ENCODE measurements around the gene SLC18A2. TPM values are rescaled to one million over a fixed set of nuclear protein-coding genes. Genes with fewer than 3 reads are reported as not detected.
"Not testable (repeated sequence)": the region's sequence is repeated elsewhere in the genome, so short reads cannot be mapped to it uniquely, and the experiment has no call there.

The SLC18A2 gene
- total RNA-seq, 1 donor: under 0.01 TPM

DNA sequence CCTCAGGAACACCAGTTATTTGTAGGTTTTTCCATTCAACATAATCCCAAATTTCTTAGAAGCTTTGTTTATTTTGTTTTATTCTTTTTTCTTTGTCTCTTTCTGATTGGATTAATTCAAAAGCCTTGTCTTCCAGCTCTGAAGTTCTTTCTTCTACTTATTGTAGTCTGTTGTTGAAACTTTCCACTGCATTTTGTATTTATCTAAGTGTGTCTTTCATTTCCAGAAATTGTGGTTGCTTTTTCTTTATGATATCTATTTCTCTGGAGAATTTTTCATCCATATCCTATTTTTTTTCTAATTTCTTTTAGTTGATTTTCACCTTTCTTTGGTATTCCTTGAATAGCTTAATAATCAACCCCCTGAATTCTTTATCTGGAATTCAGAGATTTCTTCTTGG lies 58.5 kb downstream of the SLC18A2 start:
- no peak overlapping the region for H3K4me3 ChIP-seq (ENCODE audit: low read depth, low read length)
- no peak for DNase-seq (ENCODE audit: low read depth)
- no peak for TF ChIP-seq CTCF (IDR thresholded peaks at IDR 0.05; ENCODE audit: insufficient read depth, low read length)

DNA sequence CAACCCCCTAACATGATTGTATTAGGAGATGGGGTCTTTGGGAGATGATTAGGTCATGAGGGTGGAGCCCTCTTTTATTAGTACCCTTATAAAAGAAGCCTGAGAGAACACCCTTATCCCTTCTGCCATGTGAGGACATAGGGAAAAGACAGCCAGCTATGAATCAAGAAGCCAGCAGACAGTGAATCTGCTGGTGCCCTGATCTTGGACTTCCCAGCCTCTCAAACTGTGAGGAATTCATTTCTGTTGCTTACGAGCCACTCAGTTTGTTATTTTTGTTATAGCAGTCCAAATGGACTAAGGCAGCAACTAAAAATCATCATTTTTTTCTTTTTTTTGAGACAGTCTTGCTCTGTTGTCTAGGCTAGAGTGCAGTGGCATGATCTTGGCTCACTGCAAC lies 59.8 kb downstream of the SLC18A2 start:
- no peak overlapping the region for H3K4me3 ChIP-seq (ENCODE audit: low read depth, low read length)
- TF ChIP-seq CTCF (IDR thresholded peaks at IDR 0.05; ENCODE audit: insufficient read depth, low read length): no peak
- no peak for DNase-seq (ENCODE audit: low read depth)

GRCh38 chr10:117303451-117303850 lies 62.5 kb downstream of the SLC18A2 start:
- DNase-seq (ENCODE audit: low read depth); H3K4me3 ChIP-seq (ENCODE audit: low read depth, low read length): not testable (repeated sequence)

- TF ChIP-seq CTCF (IDR thresholded peaks at IDR 0.05; ENCODE audit: insufficient read depth, low read length): no peak
- H3K4me3 ChIP-seq (ENCODE audit: low read depth, low read length): no peak overlapping the region
- DNase-seq (ENCODE audit: low read depth): no peak
Measured at GRCh38 chr10:117306674-117307073, 65.8 kb downstream of the SLC18A2 start.

DNA sequence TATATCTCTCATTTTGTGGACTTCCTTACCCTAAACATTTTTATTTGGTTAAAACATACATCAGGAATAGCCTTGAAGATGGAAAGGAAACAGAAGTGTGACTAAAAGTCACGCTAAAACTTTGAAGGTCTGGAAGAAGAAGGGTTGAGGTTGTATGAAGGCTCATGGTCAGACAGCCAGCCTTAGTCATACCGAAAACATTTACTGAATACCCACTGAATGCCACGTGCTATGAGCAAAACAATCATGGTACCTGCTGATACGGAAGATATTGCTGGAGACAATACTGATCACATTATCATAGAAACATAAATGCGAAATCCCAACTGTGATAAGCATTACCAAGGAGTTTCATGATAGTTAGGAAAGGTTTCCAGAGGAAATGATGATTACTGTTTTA lies 70.3 kb downstream of the SLC18A2 start:
- DNase-seq (ENCODE audit: low read depth): no peak
- H3K4me3 ChIP-seq (ENCODE audit: low read depth, low read length): no peak overlapping the region
- no peak for TF ChIP-seq CTCF (IDR thresholded peaks at IDR 0.05; ENCODE audit: insufficient read depth, low read length)

DNA sequence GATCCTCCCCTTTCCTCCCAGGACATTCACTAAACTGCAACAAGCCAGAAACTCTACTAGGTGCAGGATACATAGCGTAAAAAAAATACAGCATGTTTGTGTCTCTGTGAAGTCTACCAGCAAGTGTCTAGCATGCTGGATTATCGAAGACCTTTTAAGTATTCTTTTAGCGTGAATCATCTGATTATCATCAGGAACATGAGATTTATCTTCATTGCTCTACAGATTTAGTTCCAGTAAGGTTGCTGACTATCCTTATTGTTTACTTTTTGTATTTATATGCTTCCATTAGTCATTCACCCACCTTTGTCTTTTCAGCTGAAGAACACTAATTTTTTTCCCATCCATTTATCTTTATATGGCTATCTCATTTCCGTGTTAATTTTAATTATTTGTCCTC lies 71.5 kb downstream of the SLC18A2 start:
- TF ChIP-seq CTCF (IDR thresholded peaks at IDR 0.05; ENCODE audit: insufficient read depth, low read length): no peak
- no peak for DNase-seq (ENCODE audit: low read depth)
- H3K4me3 ChIP-seq (ENCODE audit: low read depth, low read length): no peak overlapping the region

DNA sequence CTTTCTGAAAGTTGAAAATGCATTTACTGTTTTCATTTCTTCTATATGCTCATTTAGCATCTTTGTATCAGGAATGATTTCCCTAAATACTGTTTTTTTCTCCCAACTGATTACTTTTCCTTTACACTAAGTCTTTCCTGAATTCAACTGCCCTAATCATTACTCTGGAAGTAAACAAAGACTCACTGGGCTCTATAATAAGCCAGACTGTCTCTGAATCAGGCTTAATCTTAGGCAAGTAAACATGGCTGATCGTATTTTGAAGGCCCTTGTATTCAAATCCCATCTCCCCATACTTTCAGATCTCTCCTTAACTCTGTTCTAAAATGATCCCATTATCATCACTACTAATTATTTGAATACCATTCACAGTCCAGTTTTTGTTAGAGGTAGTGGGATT lies 72.7 kb downstream of the SLC18A2 start:
- DNase-seq (ENCODE audit: low read depth): no peak
- no peak for TF ChIP-seq CTCF (IDR thresholded peaks at IDR 0.05; ENCODE audit: insufficient read depth, low read length)
- H3K4me3 ChIP-seq (ENCODE audit: low read depth, low read length): no peak overlapping the region

All from fibroblast of the aortic adventitia (primary cell).